K562 (cell line): ENCODE data around the gene KDF1. TPM values are rescaled to one million over a fixed set of nuclear protein-coding genes. Genes with fewer than 3 reads are reported as not detected.

Experiments used
- ATAC-seq: fragments of 200-7000 bp; cut with Tn5 transposase; 3 replicates; pipeline ENCODE4 v1.9.1; 2020; ENCODE audit warnings: moderate library complexity
- BruUV-seq: library from RNA; stranded (reverse); fragments of 400-500 nt; replicated peaks from 2 replicates; lab custom pipeline; 2021; lab: Mats Ljungman, UMichigan
- CTCF ChIA-PET: fragments of 300-600 bp; formaldehyde crosslinking; extraction: SDS; loops from one replicate; lab custom pipeline; 2021; ENCODE audit warnings: low intra/inter-chr PET ratio; lab: Yijun Ruan, JAX
- POLR2A ChIA-PET: fragments of 300-600, 350-650 bp; sonication (Branson Sonifier 250); formaldehyde crosslinking; extraction: SDS; loops from one replicate; lab custom pipeline; 2021; ENCODE audit warnings: antibody characterized with exemption, inconsistent platforms; lab: Yijun Ruan, JAX
- DNase-seq, 4 experiments: peaks; one replicate each; pipeline versions ENCODE4 v3.0.0 to v3.0.0-alpha.2; 2011 to 2018; ENCODE audit warnings: low spot score in 3 of 4, mixed read lengths in 3 of 4; ENCODE audit errors: extremely low read depth in 1 of 4
- FAIRE-seq: peaks from 2 replicates; lab custom pipeline; 2011; peaks lifted over from hg19 to GRCh38; lab: Jason Lieb, UNC
- H2AFZ ChIP-seq: 2 replicates; pipeline ENCODE4 v1.6.0; 2011; ENCODE audit warnings: low read depth, low read length, control low read depth, inconsistent platforms
- H3K27ac ChIP-seq: fragments of 200-600 bp; 3 replicates; pipeline ENCODE4 v1.8.0; 2011; ENCODE audit warnings: low read depth, mild to moderate bottlenecking, control low read depth, inconsistent platforms, low read length, moderate library complexity, mixed read lengths; ENCODE audit errors: extremely low read depth
- H3K27me3 ChIP-seq, 2 experiments: fragments of 300-600 bp in 1 of 2; 2 replicates in 1 of 2; 3 replicates in 1 of 2; pipeline versions ENCODE4 v1.6.0 to v1.8.0; 2011; ENCODE audit warnings: inconsistent platforms in 2 of 2, low read length in 2 of 2, mild to moderate bottlenecking in 1 of 2, mixed read lengths in 1 of 2, moderate library complexity in 1 of 2; ENCODE audit not compliant: control insufficient read depth in 2 of 2, insufficient read depth in 2 of 2
- H3K36me3 ChIP-seq: fragments of 300-600 bp; 3 replicates; pipeline ENCODE4 v1.8.0; 2011; ENCODE audit warnings: mild to moderate bottlenecking, low read length, inconsistent platforms; ENCODE audit not compliant: control insufficient read depth, insufficient read depth
- H3K4me1 ChIP-seq, 2 experiments: fragments of 200-600 bp in 1 of 2; replicated peaks in 1 of 2; 2 replicates in 1 of 2; 3 replicates in 1 of 2; pipeline versions ENCODE4 v1.5.1 to v1.8.0; 2011; ENCODE audit warnings: inconsistent platforms in 2 of 2, low read length in 2 of 2, mild to moderate bottlenecking in 1 of 2, mixed read lengths in 1 of 2, moderate library complexity in 1 of 2; ENCODE audit not compliant: control insufficient read depth in 2 of 2, insufficient read depth in 2 of 2
- H3K4me2 ChIP-seq: 2 replicates; pipeline ENCODE4 v1.6.1; 2011; ENCODE audit warnings: low read length, control low read depth, inconsistent platforms, mixed read lengths; ENCODE audit not compliant: insufficient read depth
- H3K4me3 ChIP-seq: fragments of 200-600 bp; sonication (generic), shearing (Covaris generic); 2 replicates; pipeline ENCODE4 v1.5.1; 2016; ENCODE audit warnings: control low read depth, inconsistent platforms
- H3K79me2 ChIP-seq: fragments of 200-600 bp; 3 replicates; pipeline ENCODE4 v1.8.0; 2011; ENCODE audit warnings: low read length, inconsistent platforms; ENCODE audit not compliant: control insufficient read depth, insufficient read depth
- H3K9ac ChIP-seq, 2 experiments: 2 replicates each; pipeline versions ENCODE4 v1.6.0 to v1.6.1; 2011; ENCODE audit warnings: low read depth in 2 of 2, low read length in 2 of 2, control low read depth in 1 of 2, inconsistent platforms in 1 of 2, mild to moderate bottlenecking in 1 of 2, mixed read lengths in 1 of 2; ENCODE audit not compliant: insufficient read depth in 1 of 2
- H3K9me1 ChIP-seq: one replicate; pipeline ENCODE4 v1.6.0; 2011; ENCODE audit warnings: inconsistent platforms, mild to moderate bottlenecking, low read length, moderate library complexity; ENCODE audit not compliant: control insufficient read depth, insufficient read depth
- H3K9me3 ChIP-seq: replicated peaks from 2 replicates; pipeline ENCODE4 v1.5.1; 2011; ENCODE audit warnings: low read depth, low read length, inconsistent platforms; ENCODE audit not compliant: control insufficient read depth, insufficient read depth
- H4K20me1 ChIP-seq: replicated peaks from 2 replicates; pipeline ENCODE4 v1.6.1; 2011; ENCODE audit warnings: low read length, inconsistent platforms, mixed read lengths; ENCODE audit not compliant: control insufficient read depth, insufficient read depth
- CCAR2 ChIP-seq: fragments of 200-400 bp; formaldehyde crosslinking; IDR thresholded peaks from 2 replicates; pipeline ENCODE4 v1.6.1; 2017; ENCODE audit warnings: mild to moderate bottlenecking, low read depth, low read length
- CCNT2 ChIP-seq: IDR thresholded peaks from 2 replicates; pipeline ENCODE4 v1.6.1; 2011; ENCODE audit warnings: borderline replicate concordance, low read depth, mild to moderate bottlenecking, moderate library complexity, mixed read lengths, low read length; ENCODE audit not compliant: insufficient read length; ENCODE audit errors: extremely low read depth
- ETS2 ChIP-seq: IDR thresholded peaks from 2 replicates; pipeline ENCODE4 v1.6.1; 2016; ENCODE audit warnings: borderline replicate concordance, missing genetic modification characterization, mild to moderate bottlenecking, moderate library complexity, missing compliant biosample characterization; ENCODE audit not compliant: poor library complexity, severe bottlenecking
- GMEB1 ChIP-seq: fragments of 250-450 bp; sonication (Bioruptor Pico); IDR thresholded peaks from 2 replicates; pipeline ENCODE4 v1.4.0; 2020; ENCODE audit warnings: mild to moderate bottlenecking
- MBD2 ChIP-seq: sonication (generic); IDR thresholded peaks from 2 replicates; pipeline ENCODE4 v1.6.1; 2016; ENCODE audit warnings: low read depth, borderline replicate concordance
- NFE2L1 ChIP-seq: fragments of 450-650 bp; IDR thresholded peaks from 2 replicates; pipeline ENCODE4 v1.6.1; 2016; ENCODE audit warnings: missing genetic modification characterization, low read depth, mild to moderate bottlenecking, missing compliant biosample characterization, moderate library complexity, borderline replicate concordance
- NONO ChIP-seq, 2 experiments: fragments of 200-400 bp in 1 of 2; fragments of 450-650 bp in 1 of 2; formaldehyde crosslinking in 1 of 2; IDR thresholded peaks; 2 replicates each; pipeline ENCODE4 v1.6.1; 2017; ENCODE audit warnings: low read depth in 2 of 2, mild to moderate bottlenecking in 2 of 2, moderate library complexity in 2 of 2, low read length in 1 of 2
- RFX5 ChIP-seq: IDR thresholded peaks from 2 replicates; pipeline ENCODE4 v1.6.1; 2011; ENCODE audit warnings: low read depth, mild to moderate bottlenecking, improper control_type of control experiment, low read length
- TARDBP ChIP-seq: fragments of 450-650 bp; IDR thresholded peaks from 2 replicates; pipeline ENCODE4 v1.6.1; 2016
- ZFX ChIP-seq: sonication (generic); formaldehyde crosslinking; IDR thresholded peaks from 2 replicates; pipeline ENCODE4 v1.8.0; 2022; ENCODE audit warnings: mild to moderate bottlenecking, missing genetic modification reagents, moderate library complexity
- ZNF143 ChIP-seq: sonication (generic); formaldehyde crosslinking; IDR thresholded peaks from 2 replicates; pipeline ENCODE4 v1.9.0; 2022; ENCODE audit warnings: mild to moderate bottlenecking, missing genetic modification reagents
- ZNF277 ChIP-seq: fragments of 250-450 bp; sonication (Bioruptor Pico); IDR thresholded peaks from 2 replicates; pipeline ENCODE4 v1.8.0; 2022; ENCODE audit warnings: inconsistent platforms, mild to moderate bottlenecking, moderate library complexity, borderline replicate concordance
- WGBS: fragments of 100-300 bp; shearing (Covaris generic); methylation state at CpG from one replicate; pipeline ENCODE4 v1.1.6; 2016; ENCODE audit warnings: low coverage, mixed read lengths; ENCODE audit not compliant: insufficient coverage; ENCODE audit errors: missing lambda C conversion rate; 5-methylcytosine and 5-hydroxymethylcytosine counted together
- in situ Hi-C: fragments of 300-500 bp; cut with MboI; formaldehyde crosslinking; loops from 4 replicates; pipeline ENCODE4 v1.15.0; 2018; ENCODE audit warnings: inconsistent platforms, mixed read lengths
- intact Hi-C: fragments of 100-400 bp; cut with micrococcal nuclease; formaldehyde crosslinking; loops from 2 replicates; pipeline ENCODE4 v1.14.2; 2022
- polyA plus RNA-seq, 8 experiments: library from polyadenylated mRNA; depleted of rRNA in 4 of 8; stranded (reverse) in 5 of 8; unstranded in 3 of 8; fragments of >200 nt; fragmentation: Nextera tagmentation in 2 of 8; fragmentation: Illumina TruSeq in 1 of 8; extraction: Ambion mirVana in 2 of 8; extraction: Trizol in 1 of 8; gene quantifications; 2 replicates each; pipeline versions ENCODE4 v1.2.1 to v1.2.3, GENCODE V29; 2011 to 2014; ENCODE audit warnings: inconsistent platforms in 1 of 8, missing spikeins in 1 of 8
- total RNA-seq, 7 experiments: library from RNA; depleted of rRNA in 6 of 7; stranded (reverse); fragments of >200 nt in 6 of 7; fragmentation: Illumina TruSeq in 2 of 7; extraction: Trizol in 2 of 7; gene quantifications; 2 replicates each; pipeline versions ENCODE4 v1.2.1 to v1.2.3, GENCODE V29; 2011 to 2021; ENCODE audit warnings: low replicate concordance in 1 of 7

KDF1 gene
- total and polyA plus RNA-seq, 9 of the 15 experiments (the other 6 are each of a cell fraction or from before 2014, with no cell fraction given), result 0.38 to 1.9 (median 0.83) TPM

- FAIRE-seq, result no peak
- no peaks in the 10 kb centered on the region for H4K20me1 ChIP-seq
- H3K4me1 ChIP-seq, result no peaks in the 10 kb centered on the region; a peak in 1 of 5 replicates
- H3K27me3 ChIP-seq, result no peaks in the 10 kb centered on the region
- 88% methylated on average over 3 of the region's 3 CpGs for WGBS
- H3K4me3 ChIP-seq, result no peak overlapping the region
- H3K4me2 ChIP-seq, result no peak overlapping the region
- intact Hi-C loops (no loop called here), in situ Hi-C loops (no loop called here)
- H2AFZ ChIP-seq, result no peak overlapping the region
- H3K9me3 ChIP-seq, result no peaks in the 10 kb centered on the region
- peaks cover 58% of the 10 kb centered on the region for H3K79me2 ChIP-seq
- H3K9ac ChIP-seq, result no peak overlapping the region
- ChIA-PET CTCF (no interaction called here), POLR2A (no interaction called here)
- no TSS peak for BruUV-seq
- DNase-seq, result no peak
- H3K27ac ChIP-seq, result no peak overlapping the region
- H3K36me3 ChIP-seq, result peaks cover 77% of the 10 kb centered on the region
- H3K9me1 ChIP-seq, result no peaks in the 10 kb centered on the region
- no peak for ATAC-seq
- TF ChIP-seq RFX5 (no peak), ZFX (CRISPR knock-in tag) (no peak), ZNF277 (no peak), GMEB1 (no peak), MBD2 (no peak), ZNF143 (CRISPR knock-in tag) (no peak), NFE2L1 (tag) (no peak), TARDBP (no peak), ETS2 (tag) (no peak), NONO (IDR thresholded peaks at IDR 0.05; ENCODE audit: low read depth in 2 of 2, low read length in 1 of 2) (no peak), CCAR2 (no peak), CCNT2 (no peak)
Measured at GRCh38 chr1:26932531-26932930, 27.7 kb downstream of the KDF1 start.
